ENCODE measurements around the gene GJB2. TPM values are rescaled to one million over a fixed set of nuclear protein-coding genes. Genes with fewer than 3 reads are reported as not detected.

Gene GJB2
- total and polyA plus RNA-seq, 2 of the 4 experiments (the other 2 are of a cell fraction): under 0.01 to 0.17 TPM

Other genes starting within 250 kb of the GJB2 start
- gene ZMYM2, start 234.2 kb downstream of the GJB2 start, total RNA-seq (2012; rRNA removed): 51.1 and 60.3 TPM in 2 replicates
- 10.8 and 15.7 TPM in 2 replicates for gene ZMYM2, start 234.2 kb downstream of the GJB2 start, polyA plus RNA-seq (2012; rRNA removed)
- 2.7 and 3.6 TPM in 2 replicates for gene GJA3, start 31.9 kb downstream of the GJB2 start, total RNA-seq (2012; rRNA removed)
- 1.2 and 1.5 TPM in 2 replicates for gene GJA3, start 31.9 kb downstream of the GJB2 start, polyA plus RNA-seq (2012; rRNA removed)
- not detected in 2 replicates for gene GJB6, start 39.4 kb upstream of the GJB2 start, total RNA-seq (2012; rRNA removed)
- not detected in 2 replicates for gene GJB6, start 39.4 kb upstream of the GJB2 start, polyA plus RNA-seq (2012; rRNA removed)